H1 (cell line): ENCODE results near the gene MMP26. TPM values are rescaled to one million over a fixed set of nuclear protein-coding genes. Genes with fewer than 3 reads are reported as not detected.

ENCODE experiments used
- CTCF ChIA-PET: fragments of 300-600 bp; sonication (Branson Sonifier 250); formaldehyde crosslinking; loops from one replicate; lab custom pipeline; 2021; ENCODE audit not compliant: partially characterized antibody; lab: Charles Lee
- POLR2A ChIA-PET: fragments of 300-600 bp; sonication (Branson Sonifier 250); formaldehyde crosslinking; loops from one replicate; lab custom pipeline; 2021; ENCODE audit warnings: inconsistent platforms; ENCODE audit not compliant: partially characterized antibody; lab: Charles Lee
- DNase-seq, 2 experiments: peaks; one replicate each; pipeline versions ENCODE4 v3.0.0 to v3.0.0-alpha.2; 2010 to 2022; ENCODE audit warnings: low spot score in 2 of 2, low read depth in 1 of 2, mixed read lengths in 1 of 2
- FAIRE-seq: peaks from 2 replicates; lab custom pipeline; 2011; peaks lifted over from hg19 to GRCh38; lab: Jason Lieb, UNC
- H2AFZ ChIP-seq: 2 replicates; pipeline ENCODE4 v1.8.1; 2012; ENCODE audit warnings: low read length, inconsistent platforms
- H2AK5ac ChIP-seq: 2 replicates; pipeline ENCODE4 v1.6.1; 2013; ENCODE audit warnings: low read depth, low read length
- H2BK120ac ChIP-seq: replicated peaks from 2 replicates; pipeline ENCODE3; 2013; ENCODE audit warnings: low read depth, low read length, inconsistent platforms
- H2BK12ac ChIP-seq: 2 replicates; pipeline ENCODE4 v1.6.1; 2013; ENCODE audit warnings: low read depth, low read length
- H2BK15ac ChIP-seq: 2 replicates; pipeline ENCODE4 v1.6.1; 2013; ENCODE audit warnings: low read length
- H2BK20ac ChIP-seq: 2 replicates; pipeline ENCODE4 v1.6.1; 2013; ENCODE audit warnings: low read length
- H2BK5ac ChIP-seq: 2 replicates; pipeline ENCODE4 v1.6.1; 2013; ENCODE audit warnings: low read depth, low read length
- H3K14ac ChIP-seq: 2 replicates; pipeline ENCODE4 v1.6.1; 2013; ENCODE audit warnings: inconsistent platforms; ENCODE audit not compliant: insufficient read length
- H3K18ac ChIP-seq: 2 replicates; pipeline ENCODE4 v1.6.1; 2013; ENCODE audit warnings: low read length; ENCODE audit errors: extremely low read depth
- H3K23ac ChIP-seq: 2 replicates; pipeline ENCODE4 v1.6.1; 2013; ENCODE audit warnings: inconsistent platforms; ENCODE audit not compliant: insufficient read length
- H3K23me2 ChIP-seq: 2 replicates; pipeline ENCODE4 v1.6.1; 2013; ENCODE audit warnings: low read depth, low read length
- H3K27ac ChIP-seq: 2 replicates; pipeline ENCODE4 v1.6.1; 2011; ENCODE audit warnings: low read depth, low read length, inconsistent platforms
- H3K27me3 ChIP-seq, 4 experiments: replicated peaks in 1 of 4; 1 replicate in 1 of 4; 2 replicates in 3 of 4; pipeline versions ENCODE4 v1.6.1 to v1.8.1; 2011 to 2013; ENCODE audit warnings: low read length in 3 of 4, mild to moderate bottlenecking in 3 of 4, inconsistent platforms in 2 of 4, mixed read lengths in 2 of 4, moderate library complexity in 1 of 4; ENCODE audit not compliant: control insufficient read depth in 3 of 4, insufficient read depth in 3 of 4; ENCODE audit errors: extremely low read depth in 1 of 4
- H3K36me3 ChIP-seq, 4 experiments: 2 replicates each; pipeline versions ENCODE4 v1.6.1 to v1.8.1; 2011 to 2013; ENCODE audit warnings: mild to moderate bottlenecking in 4 of 4, low read length in 3 of 4, moderate library complexity in 2 of 4, control low read depth in 1 of 4, inconsistent platforms in 1 of 4; ENCODE audit not compliant: insufficient read depth in 4 of 4, control insufficient read depth in 2 of 4
- H3K4ac ChIP-seq: replicated peaks from 2 replicates; pipeline ENCODE3; 2013; ENCODE audit warnings: low read length, low read depth, mixed read lengths, inconsistent platforms; ENCODE audit not compliant: insufficient read length
- H3K4me1 ChIP-seq, 4 experiments: replicated peaks in 1 of 4; 1 replicate in 1 of 4; 2 replicates in 3 of 4; pipeline versions ENCODE4 v1.6.1 to v1.8.1; 2011 to 2013; ENCODE audit warnings: low read length in 3 of 4, inconsistent platforms in 2 of 4, mixed read lengths in 1 of 4; ENCODE audit not compliant: insufficient read depth in 4 of 4, control insufficient read depth in 3 of 4
- H3K4me2 ChIP-seq, 2 experiments: 2 replicates each; pipeline versions ENCODE4 v1.6.1 to v1.8.1; 2011 to 2013; ENCODE audit warnings: low read depth in 2 of 2, low read length in 2 of 2, control low read depth in 1 of 2, inconsistent platforms in 1 of 2, mild to moderate bottlenecking in 1 of 2; ENCODE audit not compliant: insufficient read depth in 1 of 2
- H3K4me3 ChIP-seq, 4 experiments: fragments of 200-600, 300-600 bp in 1 of 4; sonication (generic), shearing (Covaris generic), sonication (Bioruptor Twin) in 1 of 4; 2 replicates each; pipeline versions ENCODE4 v1.5.1 to v1.8.1; 2011 to 2016; ENCODE audit warnings: low read length in 4 of 4, low read depth in 3 of 4, control low read depth in 2 of 4, inconsistent platforms in 2 of 4, mild to moderate bottlenecking in 2 of 4, mixed read lengths in 1 of 4, moderate library complexity in 1 of 4; ENCODE audit not compliant: insufficient read depth in 2 of 4; ENCODE audit errors: extremely low read depth in 1 of 4
- H3K56ac ChIP-seq: replicated peaks from 2 replicates; pipeline ENCODE3; 2013; ENCODE audit warnings: low read depth, mild to moderate bottlenecking, mixed read lengths, low read length, inconsistent platforms; ENCODE audit not compliant: insufficient read length
- H3K79me1 ChIP-seq: 2 replicates; pipeline ENCODE4 v1.6.1; 2013; ENCODE audit warnings: low read depth, low read length, control low read depth
- H3K79me2 ChIP-seq, 2 experiments: 2 replicates each; pipeline versions ENCODE4 v1.6.1 to v1.8.1; 2012 to 2013; ENCODE audit warnings: low read length in 2 of 2, mild to moderate bottlenecking in 2 of 2, inconsistent platforms in 1 of 2; ENCODE audit not compliant: insufficient read depth in 2 of 2, control insufficient read depth in 1 of 2
- H3K9ac ChIP-seq, 4 experiments: replicated peaks in 1 of 4; 1 replicate in 1 of 4; 2 replicates in 3 of 4; pipeline versions ENCODE4 v1.6.1 to v1.8.1; 2011 to 2013; ENCODE audit warnings: low read depth in 3 of 4, low read length in 3 of 4, control low read depth in 2 of 4, mild to moderate bottlenecking in 2 of 4, moderate library complexity in 2 of 4, inconsistent platforms in 1 of 4; ENCODE audit errors: extremely low read depth in 1 of 4
- H3K9me3 ChIP-seq, 2 experiments: 2 replicates each; pipeline versions ENCODE4 v1.6.1 to v1.8.1; 2012 to 2013; ENCODE audit warnings: mild to moderate bottlenecking in 2 of 2, moderate library complexity in 2 of 2, control low read depth in 1 of 2, inconsistent platforms in 1 of 2, low read depth in 1 of 2, low read length in 1 of 2, mixed read lengths in 1 of 2; ENCODE audit not compliant: insufficient read depth in 2 of 2
- H4K20me1 ChIP-seq, 2 experiments: replicated peaks in 1 of 2; 2 replicates each; pipeline versions ENCODE3 to v1.8.1; 2011 to 2013; ENCODE audit warnings: inconsistent platforms in 2 of 2, low read length in 2 of 2, mild to moderate bottlenecking in 1 of 2; ENCODE audit not compliant: insufficient read depth in 2 of 2, control insufficient read depth in 1 of 2
- H4K5ac ChIP-seq: 2 replicates; pipeline ENCODE4 v1.6.1; 2013; ENCODE audit warnings: low read length, low read depth, mixed read lengths, inconsistent platforms; ENCODE audit not compliant: insufficient read length
- H4K8ac ChIP-seq: 2 replicates; pipeline ENCODE4 v1.8.0; 2013; ENCODE audit warnings: mild to moderate bottlenecking, moderate library complexity, low read length, inconsistent platforms; ENCODE audit not compliant: insufficient read depth; ENCODE audit errors: extremely low read depth
- H4K91ac ChIP-seq: replicated peaks from 2 replicates; pipeline ENCODE3; 2013; ENCODE audit warnings: low read length, mixed read lengths, inconsistent platforms; ENCODE audit not compliant: insufficient read length
- BCL11A ChIP-seq, 2 experiments: IDR thresholded peaks; one replicate each; pipeline ENCODE4 v1.6.1; 2011; ENCODE audit warnings: low read depth in 2 of 2, low read length in 2 of 2, mild to moderate bottlenecking in 2 of 2
- CEBPB ChIP-seq: IDR thresholded peaks from 2 replicates; pipeline ENCODE4 v1.6.1; 2012; ENCODE audit warnings: low read depth, low read length
- HDAC2 ChIP-seq, 2 experiments: fragments of 300-600 bp in 1 of 2; sonication (generic) in 1 of 2; IDR thresholded peaks; 2 replicates each; pipeline ENCODE4 v1.6.1; 2011 to 2012; ENCODE audit warnings: low read depth in 2 of 2, low read length in 2 of 2, mild to moderate bottlenecking in 2 of 2, moderate library complexity in 2 of 2, borderline replicate concordance in 1 of 2, inconsistent platforms in 1 of 2
- JUN ChIP-seq: IDR thresholded peaks from 2 replicates; pipeline ENCODE4 v1.6.1; 2011; ENCODE audit warnings: low read depth, mild to moderate bottlenecking, improper control_type of control experiment, low read length
- JUND ChIP-seq: IDR thresholded peaks from 2 replicates; pipeline ENCODE4 v1.6.1; 2011; ENCODE audit warnings: mild to moderate bottlenecking, improper control_type of control experiment, low read length
- KDM4A ChIP-seq: IDR thresholded peaks from one replicate; pipeline ENCODE4 v1.7.1; 2012; ENCODE audit warnings: low read depth, mild to moderate bottlenecking, moderate library complexity, low read length, inconsistent platforms; ENCODE audit not compliant: severe bottlenecking
- RAD21 ChIP-seq, 2 experiments: IDR thresholded peaks in 1 of 2; conservative IDR thresholded peaks in 1 of 2; 2 replicates each; pipeline ENCODE4 v1.6.1; 2011; ENCODE audit warnings: low read depth in 2 of 2, low read length in 2 of 2, improper control_type of control experiment in 1 of 2, inconsistent platforms in 1 of 2, mild to moderate bottlenecking in 1 of 2, moderate library complexity in 1 of 2
- RBBP5 ChIP-seq: IDR thresholded peaks from 2 replicates; pipeline ENCODE4 v1.7.1; 2012; ENCODE audit warnings: low read depth, mild to moderate bottlenecking, inconsistent platforms, low read length, moderate library complexity, borderline replicate concordance
- RFX5 ChIP-seq: IDR thresholded peaks from 2 replicates; pipeline ENCODE4 v1.6.1; 2011; ENCODE audit warnings: low read depth, low read length, improper control_type of control experiment, borderline replicate concordance
- SIN3A ChIP-seq, 2 experiments: IDR thresholded peaks in 1 of 2; conservative IDR thresholded peaks in 1 of 2; 2 replicates each; pipeline ENCODE4 v1.6.1; 2011 to 2012; ENCODE audit warnings: low read length in 2 of 2, improper control_type of control experiment in 1 of 2, low read depth in 1 of 2, mild to moderate bottlenecking in 1 of 2
- SRF ChIP-seq: IDR thresholded peaks from 2 replicates; pipeline ENCODE4 v1.6.1; 2011; ENCODE audit warnings: mild to moderate bottlenecking, low read depth, low read length, moderate library complexity
- SUZ12 ChIP-seq: fragments of 200-600 bp; sonication (generic); IDR thresholded peaks from 2 replicates; pipeline ENCODE4 v1.6.1; 2012; ENCODE audit warnings: mild to moderate bottlenecking, inconsistent platforms, low read length, moderate library complexity, mixed read lengths
- TAF1 ChIP-seq: IDR thresholded peaks from 2 replicates; pipeline ENCODE4 v1.6.1; 2011; ENCODE audit warnings: mild to moderate bottlenecking, low read depth, low read length
- TEAD4 ChIP-seq: IDR thresholded peaks from 2 replicates; pipeline ENCODE4 v1.6.1; 2012; ENCODE audit warnings: low read depth, low read length, inconsistent platforms, mixed read lengths
- WGBS, 2 experiments: shearing (Covaris generic) in 1 of 2; methylation state at CpG; one replicate each; pipeline versions ENCODE4 v1.1.6 to v1.1.7; 2013 to 2015; ENCODE audit warnings: low lambda C conversion rate in 2 of 2, mixed read lengths in 2 of 2, inconsistent platforms in 1 of 2, low coverage in 1 of 2, missing lambda C conversion rate in 1 of 2; ENCODE audit not compliant: insufficient replicate concordance in 2 of 2, insufficient coverage in 1 of 2, insufficient read length in 1 of 2; ENCODE audit errors: extremely low coverage in 1 of 2, missing lambda C conversion rate in 1 of 2; 5-methylcytosine and 5-hydroxymethylcytosine counted together
- polyA plus RNA-seq, 7 experiments: library from polyadenylated mRNA; depleted of rRNA in 3 of 7; stranded (reverse) in 5 of 7; unstranded in 2 of 7; fragments of >200 nt in 5 of 7; fragments of 200-250 nt in 2 of 7; gene quantifications; 1 replicate in 5 of 7; 2 replicates in 1 of 7; 4 replicates in 1 of 7; pipeline versions ENCODE4 v1.2.1 to v1.2.3, GENCODE V29; 2011 to 2013; ENCODE audit warnings: missing spikeins in 2 of 7, mixed read lengths in 2 of 7
- total RNA-seq: library from RNA; stranded (reverse); fragmentation: NEBNext Ultra II Directional; extraction: Animal tissue kit (Norgen Biotek cat#: 25700); gene quantifications from 2 replicates; pipeline ENCODE4 v1.2.1, GENCODE V29; 2021

Gene MMP26
- total and polyA plus RNA-seq, 2 of the 8 experiments (the other 6 are each of a cell fraction or from before 2014, with no cell fraction given) = 0.06 TPM; not detected in 1

DNA sequence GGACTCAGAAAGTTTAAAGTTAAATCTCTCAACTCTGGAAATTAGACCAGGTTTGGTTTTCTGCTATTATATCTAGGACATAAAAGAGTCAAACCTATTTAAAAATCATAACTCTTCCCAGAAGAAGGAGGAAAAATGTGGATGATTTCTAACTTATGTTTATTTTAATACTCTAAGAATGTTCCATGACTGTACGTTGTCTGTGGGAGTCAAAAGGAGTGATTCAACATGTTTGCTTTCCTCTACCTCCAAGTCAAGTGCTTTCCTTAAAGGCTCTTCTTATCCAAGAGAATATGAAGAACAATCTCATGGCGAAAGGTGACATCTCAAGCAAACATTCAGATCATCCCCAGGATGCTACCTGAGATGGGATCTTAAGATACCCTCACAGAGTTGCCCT, 39.2 kb upstream of the MMP26 start:
- 85% methylated on average over 2 of the region's 2 CpGs; no CpG with 5 or more reads in 1 of the 2 experiments for WGBS, 2 experiments
- CTCF ChIA-PET = interaction anchor here (2.3 kb wide), 1 partner anchor 28 kb away, joined by 8 read pairs; the partner anchor contains the start of gene OR51D1
- TF ChIP-seq RBBP5 = no peak
- no peak for TF ChIP-seq HDAC2 (IDR thresholded peaks at IDR 0.05; ENCODE audit: borderline replicate concordance in 1 of 2, low read depth in 2 of 2, low read length in 2 of 2)
- no peak for TF ChIP-seq TEAD4
- no peak for TF ChIP-seq JUND
- no peak for TF ChIP-seq BCL11A (IDR thresholded peaks at IDR 0.05; ENCODE audit: low read depth in 2 of 2, low read length in 2 of 2)
- TF ChIP-seq SRF = no peak
- no peak for TF ChIP-seq RAD21 (IDR thresholded peaks at IDR 0.05 in 1 of 2, conservative IDR thresholded peaks at IDR 0.05 in 1 of 2; ENCODE audit: low read depth in 2 of 2, low read length in 2 of 2)
- no peak for TF ChIP-seq SIN3A (conservative IDR thresholded peaks at IDR 0.05 in 1 of 2, IDR thresholded peaks at IDR 0.05 in 1 of 2; ENCODE audit: low read depth in 1 of 2, low read length in 2 of 2)
- no peak for TF ChIP-seq RFX5
- no peak for TF ChIP-seq KDM4A
- TF ChIP-seq SUZ12 = no peak
- TF ChIP-seq JUN = no peak
- TF ChIP-seq CEBPB = no peak
- TF ChIP-seq TAF1 = no peak

More for the DNA sequence above, 39.2 kb upstream of the MMP26 start:
- H3K23me2 ChIP-seq = peaks cover 3% of the 10 kb centered on the region; the same call in 1 of the 2 replicates
- H3K4ac ChIP-seq = no peak overlapping the region
- H2AK5ac ChIP-seq = no peak overlapping the region
- no peaks in the 10 kb centered on the region for H3K36me3 ChIP-seq
- no peaks in the 10 kb centered on the region for H3K79me1 ChIP-seq
- H3K4me3 ChIP-seq = no peak overlapping the region
- H2BK5ac ChIP-seq = no peak overlapping the region
- H4K20me1 ChIP-seq = no peaks in the 10 kb centered on the region
- no peak overlapping the region for H2BK12ac ChIP-seq
- H4K91ac ChIP-seq = no peak overlapping the region
- FAIRE-seq (no peak), DNase-seq (no peak)
- H3K18ac ChIP-seq = no peak overlapping the region
- H2AFZ ChIP-seq = no peak overlapping the region
- H4K5ac ChIP-seq = no peak overlapping the region
- H2BK15ac ChIP-seq = no peak overlapping the region
- no peak overlapping the region for H3K23ac ChIP-seq
- no peak overlapping the region for H3K9ac ChIP-seq
- H3K56ac ChIP-seq = no peak overlapping the region
- H3K14ac ChIP-seq = no peak overlapping the region
- no peak overlapping the region for H4K8ac ChIP-seq
- no peaks in the 10 kb centered on the region; a peak in 1 of 7 replicates for H3K27me3 ChIP-seq
- no peak overlapping the region for H2BK20ac ChIP-seq
- no peaks in the 10 kb centered on the region for H3K79me2 ChIP-seq
- H2BK120ac ChIP-seq = no peak overlapping the region
- H3K4me1 ChIP-seq = no peaks in the 10 kb centered on the region; a peak in 1 of 7 replicates
- POLR2A ChIA-PET = no interaction called here
- no peak overlapping the region for H3K27ac ChIP-seq
- H3K9me3 ChIP-seq = no peaks in the 10 kb centered on the region
- H3K4me2 ChIP-seq = no peak overlapping the region
